K562 (cell line): ENCODE measurements around the gene PPP1R9B. TPM values are rescaled to one million over a fixed set of nuclear protein-coding genes. Genes with fewer than 3 reads are reported as not detected.

Source experiments
- ATAC-seq: fragments of 200-7000 bp; cut with Tn5 transposase; 3 replicates; pipeline ENCODE4 v1.9.1; 2020; ENCODE audit warnings: moderate library complexity
- BruUV-seq: library from RNA; stranded (reverse); fragments of 400-500 nt; replicated peaks from 2 replicates; lab custom pipeline; 2021; lab: Mats Ljungman, UMichigan
- CTCF ChIA-PET: fragments of 300-600 bp; formaldehyde crosslinking; extraction: SDS; loops from one replicate; lab custom pipeline; 2021; ENCODE audit warnings: low intra/inter-chr PET ratio; lab: Yijun Ruan, JAX
- POLR2A ChIA-PET: fragments of 300-600, 350-650 bp; sonication (Branson Sonifier 250); formaldehyde crosslinking; extraction: SDS; loops from one replicate; lab custom pipeline; 2021; ENCODE audit warnings: antibody characterized with exemption, inconsistent platforms; lab: Yijun Ruan, JAX
- DNase-seq, 4 experiments: peaks; one replicate each; pipeline versions ENCODE4 v3.0.0 to v3.0.0-alpha.2; 2011 to 2018; ENCODE audit warnings: low spot score in 3 of 4, mixed read lengths in 3 of 4; ENCODE audit errors: extremely low read depth in 1 of 4
- FAIRE-seq: peaks from 2 replicates; lab custom pipeline; 2011; peaks lifted over from hg19 to GRCh38; lab: Jason Lieb, UNC
- H2AFZ ChIP-seq: 2 replicates; pipeline ENCODE4 v1.6.0; 2011; ENCODE audit warnings: low read depth, low read length, control low read depth, inconsistent platforms
- H3K27ac ChIP-seq: fragments of 200-600 bp; 3 replicates; pipeline ENCODE4 v1.8.0; 2011; ENCODE audit warnings: low read depth, mild to moderate bottlenecking, control low read depth, inconsistent platforms, low read length, moderate library complexity, mixed read lengths; ENCODE audit errors: extremely low read depth
- H3K27me3 ChIP-seq, 2 experiments: fragments of 300-600 bp in 1 of 2; 2 replicates in 1 of 2; 3 replicates in 1 of 2; pipeline versions ENCODE4 v1.6.0 to v1.8.0; 2011; ENCODE audit warnings: inconsistent platforms in 2 of 2, low read length in 2 of 2, mild to moderate bottlenecking in 1 of 2, mixed read lengths in 1 of 2, moderate library complexity in 1 of 2; ENCODE audit not compliant: control insufficient read depth in 2 of 2, insufficient read depth in 2 of 2
- H3K36me3 ChIP-seq: fragments of 300-600 bp; 3 replicates; pipeline ENCODE4 v1.8.0; 2011; ENCODE audit warnings: mild to moderate bottlenecking, low read length, inconsistent platforms; ENCODE audit not compliant: control insufficient read depth, insufficient read depth
- H3K4me1 ChIP-seq, 2 experiments: fragments of 200-600 bp in 1 of 2; replicated peaks in 1 of 2; 2 replicates in 1 of 2; 3 replicates in 1 of 2; pipeline versions ENCODE4 v1.5.1 to v1.8.0; 2011; ENCODE audit warnings: inconsistent platforms in 2 of 2, low read length in 2 of 2, mild to moderate bottlenecking in 1 of 2, mixed read lengths in 1 of 2, moderate library complexity in 1 of 2; ENCODE audit not compliant: control insufficient read depth in 2 of 2, insufficient read depth in 2 of 2
- H3K4me2 ChIP-seq: 2 replicates; pipeline ENCODE4 v1.6.1; 2011; ENCODE audit warnings: low read length, control low read depth, inconsistent platforms, mixed read lengths; ENCODE audit not compliant: insufficient read depth
- H3K4me3 ChIP-seq: fragments of 200-600 bp; sonication (generic), shearing (Covaris generic); 2 replicates; pipeline ENCODE4 v1.5.1; 2016; ENCODE audit warnings: control low read depth, inconsistent platforms
- H3K79me2 ChIP-seq: fragments of 200-600 bp; 3 replicates; pipeline ENCODE4 v1.8.0; 2011; ENCODE audit warnings: low read length, inconsistent platforms; ENCODE audit not compliant: control insufficient read depth, insufficient read depth
- H3K9ac ChIP-seq, 2 experiments: 2 replicates each; pipeline versions ENCODE4 v1.6.0 to v1.6.1; 2011; ENCODE audit warnings: low read depth in 2 of 2, low read length in 2 of 2, control low read depth in 1 of 2, inconsistent platforms in 1 of 2, mild to moderate bottlenecking in 1 of 2, mixed read lengths in 1 of 2; ENCODE audit not compliant: insufficient read depth in 1 of 2
- H3K9me1 ChIP-seq: one replicate; pipeline ENCODE4 v1.6.0; 2011; ENCODE audit warnings: inconsistent platforms, mild to moderate bottlenecking, low read length, moderate library complexity; ENCODE audit not compliant: control insufficient read depth, insufficient read depth
- H3K9me3 ChIP-seq: replicated peaks from 2 replicates; pipeline ENCODE4 v1.5.1; 2011; ENCODE audit warnings: low read depth, low read length, inconsistent platforms; ENCODE audit not compliant: control insufficient read depth, insufficient read depth
- H4K20me1 ChIP-seq: replicated peaks from 2 replicates; pipeline ENCODE4 v1.6.1; 2011; ENCODE audit warnings: low read length, inconsistent platforms, mixed read lengths; ENCODE audit not compliant: control insufficient read depth, insufficient read depth
- HINFP ChIP-seq: fragments of 450-650 bp; conservative IDR thresholded peaks from 2 replicates; pipeline ENCODE4 v1.6.1; 2016; ENCODE audit warnings: missing genetic modification characterization, low read depth, mild to moderate bottlenecking, control low read depth, missing compliant biosample characterization
- IFI16 ChIP-seq: fragments of 250-450 bp; sonication (Bioruptor Pico); IDR thresholded peaks from 2 replicates; pipeline ENCODE4 v2.1.2; 2022; ENCODE audit warnings: mild to moderate bottlenecking, inconsistent platforms
- MGA ChIP-seq: fragments of 450-650 bp; IDR thresholded peaks from 2 replicates; pipeline ENCODE4 v1.6.1; 2016; ENCODE audit warnings: mild to moderate bottlenecking, moderate library complexity
- WGBS: fragments of 100-300 bp; shearing (Covaris generic); methylation state at CpG from one replicate; pipeline ENCODE4 v1.1.6; 2016; ENCODE audit warnings: low coverage, mixed read lengths; ENCODE audit not compliant: insufficient coverage; ENCODE audit errors: missing lambda C conversion rate; 5-methylcytosine and 5-hydroxymethylcytosine counted together
- in situ Hi-C: fragments of 300-500 bp; cut with MboI; formaldehyde crosslinking; loops from 4 replicates; pipeline ENCODE4 v1.15.0; 2018; ENCODE audit warnings: inconsistent platforms, mixed read lengths
- intact Hi-C: fragments of 100-400 bp; cut with micrococcal nuclease; formaldehyde crosslinking; loops from 2 replicates; pipeline ENCODE4 v1.14.2; 2022
- polyA plus RNA-seq, 8 experiments: library from polyadenylated mRNA; depleted of rRNA in 4 of 8; stranded (reverse) in 5 of 8; unstranded in 3 of 8; fragments of >200 nt; fragmentation: Nextera tagmentation in 2 of 8; fragmentation: Illumina TruSeq in 1 of 8; extraction: Ambion mirVana in 2 of 8; extraction: Trizol in 1 of 8; gene quantifications; 2 replicates each; pipeline versions ENCODE4 v1.2.1 to v1.2.3, GENCODE V29; 2011 to 2014; ENCODE audit warnings: inconsistent platforms in 1 of 8, missing spikeins in 1 of 8
- total RNA-seq, 7 experiments: library from RNA; depleted of rRNA in 6 of 7; stranded (reverse); fragments of >200 nt in 6 of 7; fragmentation: Illumina TruSeq in 2 of 7; extraction: Trizol in 2 of 7; gene quantifications; 2 replicates each; pipeline versions ENCODE4 v1.2.1 to v1.2.3, GENCODE V29; 2011 to 2021; ENCODE audit warnings: low replicate concordance in 1 of 7

PPP1R9B gene
- total and polyA plus RNA-seq, 9 of the 15 experiments (the other 6 are each of a cell fraction or from before 2014, with no cell fraction given): 0.10 to 63.5 (median 24.7) TPM

- POLR2A ChIA-PET: interaction anchor here (0.5 to 2.0 kb wide), 3 partner anchors 14 to 361 kb away, joined by 3 to 6 read pairs (median 3); no protein-coding TSS in a partner anchor
- no peak for DNase-seq
- no peak for TF ChIP-seq IFI16 (CRISPR knock-in tag)
- TF ChIP-seq MGA: no peak
- peak; percentile 63; the same call in 1 of the 2 replicates for TF ChIP-seq HINFP (tag)
- TF ChIP-seq, all 486 proteins: peak for 1
- peaks cover 14% of the 10 kb centered on the region for H4K20me1 ChIP-seq
- H3K9ac ChIP-seq: peak overlapping the region; percentile 67 to 97; a peak in 3 of 4 replicates
- CTCF ChIA-PET: no interaction called here
- H2AFZ ChIP-seq: no peak overlapping the region
- ATAC-seq (no peak), FAIRE-seq (peak; percentile 29)
- no TSS peak for BruUV-seq
- peak overlapping the region; percentile 67 for H3K4me3 ChIP-seq
- H3K9me3 ChIP-seq: no peaks in the 10 kb centered on the region
- WGBS: 46% methylated on average over 15 of the region's 15 CpGs
- peaks cover 60% of the 10 kb centered on the region for H3K36me3 ChIP-seq
- in situ Hi-C loops: no loop called here
- peaks cover 14% of the 10 kb centered on the region for H3K9me1 ChIP-seq
- H3K4me2 ChIP-seq: peak overlapping the region; percentile 80
- peaks cover 89% of the 10 kb centered on the region for H3K79me2 ChIP-seq
- peaks cover 20 to 75% of the 10 kb centered on the region in 2 experiments; a peak in 4 of 5 replicates for H3K4me1 ChIP-seq
- H3K27me3 ChIP-seq: no peaks in the 10 kb centered on the region
- peak overlapping the region; percentile 32; the same call in 1 of the 3 replicates for H3K27ac ChIP-seq
- intact Hi-C loops: no loop called here
Observed at GRCh38 chr17:50146927-50147665, 3.4 kb downstream of the PPP1R9B start.
